NCI-H510A treated with DMSO at 0.1 percent for 48 hours (cell line): ENCODE results near the gene LCN12.

Experiments used
- DNase-seq: peaks from one replicate; lab custom pipeline; 2025; lab: John Stamatoyannopoulos, UW

The LCN12 gene

GRCh38 chr9:136927343-136928271 lies 24.5 kb upstream of the LCN12 start:
- no peak for DNase-seq

GRCh38 chr9:136928591-136928990 lies 23.5 kb upstream of the LCN12 start:
- no peak for DNase-seq

- DNase-seq, result no peak
Measured at GRCh38 chr9:136930014-136930413, 22.1 kb upstream of the LCN12 start.

- DNase-seq, result no peak
Measured at GRCh38 chr9:136931611-136932130, 20.4 kb upstream of the LCN12 start.

GRCh38 chr9:136934277-136934676 lies 17.8 kb upstream of the LCN12 start:
- no peak for DNase-seq

GRCh38 chr9:136935651-136936050 lies 16.4 kb upstream of the LCN12 start:
- no peak for DNase-seq

- DNase-seq, result no peak
Measured at GRCh38 chr9:136936645-136937170, 15.4 kb upstream of the LCN12 start.

GRCh38 chr9:136937186-136938001 lies 14.7 kb upstream of the LCN12 start:
- no peak for DNase-seq

- no peak for DNase-seq
Measured at GRCh38 chr9:136939431-136939995, 12.6 kb upstream of the LCN12 start.

- no peak for DNase-seq
Measured at GRCh38 chr9:136939996-136940525, 12.0 kb upstream of the LCN12 start.

- no peak for DNase-seq
Measured at GRCh38 chr9:136940526-136941230, 11.4 kb upstream of the LCN12 start.

- no peak for DNase-seq
Measured at GRCh38 chr9:136941231-136942111, 10.6 kb upstream of the LCN12 start.

GRCh38 chr9:136942112-136942880 lies 9.8 kb upstream of the LCN12 start:
- no peak for DNase-seq

- no peak for DNase-seq
Measured at GRCh38 chr9:136942881-136943230, 9.2 kb upstream of the LCN12 start.

- no peak for DNase-seq
Measured at GRCh38 chr9:136943291-136944211, 8.5 kb upstream of the LCN12 start.

- DNase-seq, result no peak
Measured at GRCh38 chr9:136944212-136944518, 7.9 kb upstream of the LCN12 start.

GRCh38 chr9:136944519-136945332 lies 7.3 kb upstream of the LCN12 start, which contains the start of the genes C8G and FBXW5:
Gene C8G (plus strand): TSS chr9:136945243. CDS start chr9:136945321, 78 bp downstream.
Gene FBXW5 (minus strand): TSS chr9:136944738. CDS start chr9:136944083, 655 bp downstream.
- peak; percentile 88 for DNase-seq
